HEK293 (cell line): ENCODE results near the gene REST.

Experiments
- CTCF ChIA-PET: fragments of 350-600 bp; formaldehyde crosslinking; extraction: SDS; loops from one replicate; lab custom pipeline; 2021; ENCODE audit warnings: antibody characterized with exemption; lab: Yijun Ruan, JAX
- POLR2A ChIA-PET: fragments of 300-600 bp; formaldehyde crosslinking; extraction: SDS; loops from one replicate; lab custom pipeline; 2020; ENCODE audit warnings: antibody characterized with exemption, inconsistent platforms; lab: Yijun Ruan, JAX
- H3K27ac ChIP-seq: fragments of 200-500 bp; sonication (Bioruptor generic); 2 replicates; pipeline ENCODE4 v1.5.1; 2014; ENCODE audit warnings: low read depth, low read length, control low read depth, inconsistent platforms; ENCODE audit errors: extremely low read depth
- H3K36me3 ChIP-seq, 2 experiments: fragments of 200-500 bp in 1 of 2; sonication (Bioruptor generic) in 1 of 2; 1 replicate in 1 of 2; 2 replicates in 1 of 2; pipeline ENCODE4 v1.5.1; 2014 to 2017; ENCODE audit warnings: inconsistent platforms in 2 of 2, low read length in 2 of 2; ENCODE audit not compliant: control insufficient read depth in 2 of 2, insufficient read depth in 1 of 2
- H3K4me1 ChIP-seq: fragments of 200-500 bp; sonication (Bioruptor generic); 2 replicates; pipeline ENCODE4 v1.5.1; 2014; ENCODE audit warnings: mild to moderate bottlenecking, low read length, inconsistent platforms; ENCODE audit not compliant: control insufficient read depth, insufficient read depth
- H3K4me3 ChIP-seq: 2 replicates; pipeline ENCODE4 v1.5.1; 2011; ENCODE audit warnings: low read depth, mild to moderate bottlenecking, control low read depth, low read length, moderate library complexity
- H3K9me3 ChIP-seq: fragments of 200-500 bp; sonication (Bioruptor generic); 2 replicates; pipeline ENCODE4 v1.5.1; 2014; ENCODE audit warnings: low read depth, low read length, inconsistent platforms; ENCODE audit not compliant: control insufficient read depth, insufficient read depth
- GLI4 ChIP-seq: fragments of 450-650 bp; formaldehyde crosslinking; IDR thresholded peaks from 2 replicates; pipeline ENCODE4 v1.5.1; 2016; ENCODE audit warnings: missing biosample characterization, missing genetic modification characterization
- KLF1 ChIP-seq: fragments of 450-650 bp; formaldehyde crosslinking; IDR thresholded peaks from 2 replicates; pipeline ENCODE4 v1.5.1; 2016; ENCODE audit warnings: missing biosample characterization, missing genetic modification characterization
- KLF9 ChIP-seq: fragments of 450-650 bp; formaldehyde crosslinking; IDR thresholded peaks from 2 replicates; pipeline ENCODE4 v1.5.1; 2016; ENCODE audit warnings: missing biosample characterization, missing genetic modification characterization, low read depth
- PRDM10 ChIP-seq: fragments of 450-650 bp; formaldehyde crosslinking; IDR thresholded peaks from 2 replicates; pipeline ENCODE4 v1.5.1; 2016; ENCODE audit warnings: missing biosample characterization, missing genetic modification characterization
- SETDB1 ChIP-seq: IDR thresholded peaks from one replicate; pipeline ENCODE4 v1.6.1; 2017; ENCODE audit warnings: mild to moderate bottlenecking, low read length, moderate library complexity, mixed read lengths; ENCODE audit not compliant: insufficient read length
- SP2 ChIP-seq: fragments of 450-650 bp; formaldehyde crosslinking; IDR thresholded peaks from 2 replicates; pipeline ENCODE4 v1.5.1; 2016; ENCODE audit warnings: missing biosample characterization, missing genetic modification characterization
- ZBTB17 ChIP-seq: fragments of 450-650 bp; formaldehyde crosslinking; IDR thresholded peaks from 2 replicates; pipeline ENCODE4 v1.5.1; 2016; ENCODE audit warnings: missing biosample characterization, missing genetic modification characterization
- ZBTB44 ChIP-seq: fragments of 450-650 bp; IDR thresholded peaks from 2 replicates; pipeline ENCODE4 v1.5.1; 2018; ENCODE audit warnings: missing biosample characterization, mild to moderate bottlenecking, missing genetic modification characterization
- ZBTB8A ChIP-seq: fragments of 450-650 bp; formaldehyde crosslinking; IDR thresholded peaks from 2 replicates; pipeline ENCODE4 v1.5.1; 2016; ENCODE audit warnings: missing biosample characterization, missing genetic modification characterization
- ZFP37 ChIP-seq: fragments of 450-650 bp; formaldehyde crosslinking; IDR thresholded peaks from 2 replicates; pipeline ENCODE4 v1.5.1; 2016; ENCODE audit warnings: missing biosample characterization, missing genetic modification characterization
- ZIC2 ChIP-seq: fragments of 450-650 bp; formaldehyde crosslinking; IDR thresholded peaks from 2 replicates; pipeline ENCODE4 v1.5.1; 2016; ENCODE audit warnings: missing biosample characterization, missing genetic modification characterization
- ZNF121 ChIP-seq: fragments of 450-650 bp; formaldehyde crosslinking; IDR thresholded peaks from 2 replicates; pipeline ENCODE4 v1.5.1; 2016; ENCODE audit warnings: missing biosample characterization, missing genetic modification characterization
- ZNF16 ChIP-seq: fragments of 450-650 bp; formaldehyde crosslinking; IDR thresholded peaks from 2 replicates; pipeline ENCODE4 v1.5.1; 2016; ENCODE audit warnings: low read depth, missing biosample characterization, missing genetic modification characterization
- ZNF18 ChIP-seq: fragments of 450-650 bp; formaldehyde crosslinking; IDR thresholded peaks from 2 replicates; pipeline ENCODE4 v1.5.1; 2016; ENCODE audit warnings: missing biosample characterization, missing genetic modification characterization
- ZNF239 ChIP-seq: fragments of 450-650 bp; formaldehyde crosslinking; IDR thresholded peaks from 2 replicates; pipeline ENCODE4 v1.5.1; 2016; ENCODE audit warnings: missing biosample characterization, missing genetic modification characterization
- ZNF335 ChIP-seq: fragments of 450-650 bp; formaldehyde crosslinking; conservative IDR thresholded peaks from 2 replicates; pipeline ENCODE4 v1.5.1; 2016; ENCODE audit warnings: missing biosample characterization, missing genetic modification characterization
- ZNF350 ChIP-seq: fragments of 450-650 bp; formaldehyde crosslinking; IDR thresholded peaks from 2 replicates; pipeline ENCODE4 v1.5.0; 2017; ENCODE audit warnings: missing biosample characterization, mild to moderate bottlenecking, missing genetic modification characterization
- ZNF362 ChIP-seq: fragments of 450-650 bp; formaldehyde crosslinking; IDR thresholded peaks from 2 replicates; pipeline ENCODE4 v1.5.1; 2016; ENCODE audit warnings: missing biosample characterization, missing genetic modification characterization
- ZNF473 ChIP-seq: fragments of 450-650 bp; formaldehyde crosslinking; IDR thresholded peaks from 2 replicates; pipeline ENCODE4 v1.5.1; 2017; ENCODE audit warnings: missing biosample characterization, missing genetic modification characterization
- ZNF704 ChIP-seq: fragments of 450-650 bp; formaldehyde crosslinking; IDR thresholded peaks from 2 replicates; pipeline ENCODE4 v1.5.1; 2016; ENCODE audit warnings: missing biosample characterization, missing genetic modification characterization
- ZNF707 ChIP-seq: fragments of 450-650 bp; formaldehyde crosslinking; IDR thresholded peaks from 2 replicates; pipeline ENCODE4 v1.5.1; 2016; ENCODE audit warnings: missing biosample characterization, missing genetic modification characterization
- ZXDB ChIP-seq: fragments of 450-650 bp; formaldehyde crosslinking; IDR thresholded peaks from 2 replicates; pipeline ENCODE4 v1.5.1; 2016; ENCODE audit warnings: missing biosample characterization, missing genetic modification characterization

REST gene

GRCh38 chr4:56874166-56874565 is 33.5 kb upstream of the REST start:
- no peak overlapping the region for H3K27ac ChIP-seq
- no peak overlapping the region for H3K4me3 ChIP-seq
- TF ChIP-seq ZNF473 (tag by site-specific recombination) (no peak), ZFP37 (tag by site-specific recombination) (no peak), ZNF704 (tag by site-specific recombination) (no peak), ZNF362 (tag by site-specific recombination) (peak; percentile 54; the same call in 1 of the 2 replicates), ZBTB44 (tag by site-specific recombination) (no peak), PRDM10 (peak; percentile 73), GLI4 (tag by site-specific recombination) (no peak), SETDB1 (no peak), ZXDB (no peak), ZBTB17 (tag by site-specific recombination) (peak; percentile 46; the same call in 1 of the 2 replicates), KLF9 (tag by site-specific recombination) (no peak), ZNF350 (tag by site-specific recombination) (no peak), ZBTB8A (tag by site-specific recombination) (no peak), ZNF335 (tag by site-specific recombination) (peak; percentile 13; the same call in 1 of the 2 replicates), SP2 (tag by site-specific recombination) (no peak), ZIC2 (tag by site-specific recombination) (peak; percentile 31; the same call in 1 of the 2 replicates), ZNF239 (no peak)
- TF ChIP-seq, all 188 proteins: peak for 5
- Histone ChIP-seq H3K4me1 (no peaks in the 10 kb centered on the region), H3K36me3 (no peaks in the 10 kb centered on the region), H3K9me3 (no peaks in the 10 kb centered on the region)
- CTCF ChIA-PET: no interaction called here
- POLR2A ChIA-PET: no interaction called here

GRCh38 chr4:56874923-56875322 is 32.8 kb upstream of the REST start:
- H3K4me1 ChIP-seq: no peaks in the 10 kb centered on the region
- no peak for TF ChIP-seq ZNF121
- no peak for TF ChIP-seq ZNF18 (tag by site-specific recombination)
- no peak for TF ChIP-seq ZNF16
- no peak for TF ChIP-seq KLF1 (tag by site-specific recombination)
- no peak for TF ChIP-seq ZNF707
- TF ChIP-seq ZBTB44 (tag by site-specific recombination): 0 out of 2 replicates have a peak, but pooled peaks have one; percentile 20
- no peak overlapping the region for H3K4me3 ChIP-seq
- H3K27ac ChIP-seq: no peak overlapping the region
- ChIA-PET POLR2A (no interaction called here), CTCF (no interaction called here)
- H3K9me3 ChIP-seq: no peaks in the 10 kb centered on the region
- no peaks in the 10 kb centered on the region for H3K36me3 ChIP-seq
